IMR-90 (cell line): ENCODE measurements around the gene GLP2R.

Source experiments
- CTCF ChIP-seq: conservative IDR thresholded peaks from 2 replicates; pipeline ENCODE4 v1.5.1; 2012; ENCODE audit warnings: mild to moderate bottlenecking, low read depth, low read length, improper control_type of control experiment
- MXI1 ChIP-seq: IDR thresholded peaks from 2 replicates; pipeline ENCODE4 v1.6.1; 2012; ENCODE audit warnings: low read depth, mild to moderate bottlenecking, low read length, moderate library complexity, borderline replicate concordance
- POLR2A ChIP-seq: IDR thresholded peaks from 2 replicates; pipeline ENCODE4 v1.6.1; 2012; ENCODE audit warnings: mild to moderate bottlenecking, low read depth, low read length
- SMC3 ChIP-seq: fragments of 150-350 bp; IDR thresholded peaks from 2 replicates; pipeline ENCODE4 v1.6.1; 2016; ENCODE audit warnings: low read depth, mild to moderate bottlenecking, antibody characterized with exemption, low read length, moderate library complexity

- TF ChIP-seq CTCF, result no peak
- TF ChIP-seq SMC3, result no peak
- TF ChIP-seq MXI1, result no peak
- TF ChIP-seq POLR2A, result no peak
Observed at GRCh38 chr17:9902120-9902519, 76.4 kb downstream of the GLP2R start.
